B cell (primary cell): ENCODE data around the gene ZRANB1. TPM values are rescaled to one million over a fixed set of nuclear protein-coding genes. Genes with fewer than 3 reads are reported as not detected.

ENCODE experiments used
- ATAC-seq: fragments of 200-7000 bp; cut with Tn5 transposase; one replicate; pipeline ENCODE4 v1.10.0; 2021; ENCODE audit warnings: low read depth, mild to moderate bottlenecking, moderate number of reproducible peaks, moderate library complexity
- CTCF ChIA-PET: fragments of 350-600 bp; sonication (Branson Sonifier 250); formaldehyde crosslinking; loops from one replicate; lab custom pipeline; 2021; ENCODE audit warnings: antibody characterized with exemption, inconsistent platforms; lab: Charles Lee
- POLR2A ChIA-PET: fragments of 350-600 bp; sonication (Branson Sonifier 250); formaldehyde crosslinking; loops from one replicate; lab custom pipeline; 2021; ENCODE audit warnings: antibody characterized with exemption; lab: Charles Lee
- DNase-seq: peaks from one replicate; pipeline ENCODE4 v3.0.0; 2013
- H2AFZ ChIP-seq: 2 replicates; pipeline ENCODE4 v1.6.1; 2012; ENCODE audit warnings: mild to moderate bottlenecking, low read depth, low read length; ENCODE audit not compliant: insufficient read depth, poor library complexity, severe bottlenecking
- H3K27ac ChIP-seq, 2 donors: 1 replicate in 1 of 2; 2 replicates in 1 of 2; pipeline ENCODE4 v1.5.1; 2012 to 2013; ENCODE audit warnings: low read length in 2 of 2, mild to moderate bottlenecking in 2 of 2, moderate library complexity in 1 of 2
- H3K27me3 ChIP-seq, 4 experiments: fragments of 200-600 bp in 1 of 4; sonication (generic) in 1 of 4; replicated peaks in 1 of 4; 1 replicate in 2 of 4; 2 replicates in 2 of 4; pipeline versions ENCODE4 v1.6.1 to v1.7.0; 2013 to 2016; ENCODE audit warnings: low read length in 3 of 4, mild to moderate bottlenecking in 2 of 4, mixed read lengths in 1 of 4, moderate library complexity in 1 of 4; ENCODE audit not compliant: insufficient read depth in 4 of 4, control insufficient read depth in 3 of 4; ENCODE audit errors: control extremely low read depth in 1 of 4
- H3K36me3 ChIP-seq, 2 experiments: replicated peaks in 1 of 2; 1 replicate in 1 of 2; 2 replicates in 1 of 2; pipeline versions ENCODE4 v1.6.1 to v1.7.1; 2013; ENCODE audit warnings: low read length in 1 of 2; ENCODE audit not compliant: insufficient read depth in 2 of 2, control insufficient read depth in 1 of 2; ENCODE audit errors: control extremely low read depth in 1 of 2, extremely low read depth in 1 of 2
- H3K4me1 ChIP-seq, 2 donors: fragments of 200-600 bp in 1 of 2; sonication (generic) in 1 of 2; 1 replicate in 1 of 2; 2 replicates in 1 of 2; pipeline versions ENCODE4 v1.5.1 to v1.6.1; 2013 to 2017; ENCODE audit warnings: low read length in 2 of 2; ENCODE audit not compliant: control insufficient read depth in 2 of 2, insufficient read depth in 2 of 2
- H3K4me2 ChIP-seq: replicated peaks from 2 replicates; pipeline ENCODE3; 2012; ENCODE audit warnings: mild to moderate bottlenecking, low read depth, low read length; ENCODE audit not compliant: poor library complexity, severe bottlenecking
- H3K4me3 ChIP-seq, 5 experiments: fragments of 200-600 bp in 1 of 5; sonication (generic) in 1 of 5; 1 replicate in 3 of 5; 2 replicates in 2 of 5; pipeline versions ENCODE4 v1.5.1 to v1.7.0; 2011 to 2016; ENCODE audit warnings: low read length in 4 of 5, mild to moderate bottlenecking in 4 of 5, low read depth in 2 of 5, control low read depth in 1 of 5, moderate library complexity in 1 of 5; ENCODE audit not compliant: insufficient read depth in 1 of 5; ENCODE audit errors: control extremely low read depth in 1 of 5, extremely low read depth in 1 of 5
- H3K79me2 ChIP-seq: fragments of 200-600 bp; sonication (generic); one replicate; pipeline ENCODE4 v1.6.0; 2016; ENCODE audit warnings: low read length; ENCODE audit not compliant: control insufficient read depth, insufficient read depth
- H3K9ac ChIP-seq: fragments of 200-600 bp; sonication (generic); 2 replicates; pipeline ENCODE4 v1.6.1; 2017; ENCODE audit warnings: mild to moderate bottlenecking, low read length, moderate library complexity
- H3K9me3 ChIP-seq, 3 donors: one replicate each; pipeline versions ENCODE4 v1.6.1 to v1.7.1; 2013; ENCODE audit warnings: low read length in 2 of 3; ENCODE audit not compliant: control insufficient read depth in 2 of 3, insufficient read depth in 1 of 3; ENCODE audit errors: control extremely low read depth in 1 of 3
- H4K20me1 ChIP-seq: 2 replicates; pipeline ENCODE4 v1.6.0; 2012; ENCODE audit warnings: mild to moderate bottlenecking, low read length; ENCODE audit not compliant: insufficient read depth, control insufficient read depth, poor library complexity, severe bottlenecking
- H3K27ac Mint-ChIP-seq: one replicate; pipeline ENCODE4 v1.8.0; 2021; ENCODE audit warnings: mixed read lengths
- H3K27me3 Mint-ChIP-seq: one replicate; pipeline ENCODE4 v1.8.0; 2021; ENCODE audit warnings: mixed read lengths
- H3K4me1 Mint-ChIP-seq: one replicate; pipeline ENCODE4 v1.8.0; 2021; ENCODE audit warnings: mixed read lengths
- H3K4me3 Mint-ChIP-seq: one replicate; pipeline ENCODE4 v1.8.0; 2021; ENCODE audit warnings: mixed read lengths
- H3K9me3 Mint-ChIP-seq: one replicate; pipeline ENCODE4 v1.8.0; 2022; ENCODE audit warnings: mixed read lengths; ENCODE audit not compliant: insufficient read depth
- CTCF ChIP-seq: fragments of 200-600 bp; IDR thresholded peaks from one replicate; pipeline ENCODE4 v1.8.0; 2022; ENCODE audit warnings: antibody characterized with exemption, mild to moderate bottlenecking
- EZH2 ChIP-seq: IDR thresholded peaks from 2 replicates; pipeline ENCODE4 v1.6.1; 2012; ENCODE audit warnings: borderline replicate concordance, low read depth, mild to moderate bottlenecking, moderate library complexity, low read length; ENCODE audit not compliant: insufficient read depth, poor library complexity, severe bottlenecking
- WGBS: methylation state at CpG from one replicate; pipeline ENCODE4 v1.1.5; 2013; ENCODE audit warnings: missing lambda C conversion rate; ENCODE audit not compliant: insufficient coverage; 5-methylcytosine and 5-hydroxymethylcytosine counted together
- intact Hi-C: fragments of 100-400 bp; cut with micrococcal nuclease; formaldehyde crosslinking; loops from one replicate; pipeline ENCODE4 v1.10.0; 2022
- polyA plus RNA-seq: library from polyadenylated mRNA; depleted of rRNA; stranded (reverse); fragments of >200 nt; gene quantifications from 2 replicates; pipeline ENCODE4 v1.2.3, GENCODE V29; 2012
- total RNA-seq, 2 donors: library from RNA; stranded (reverse); fragments of 120-200 nt in 1 of 2; gene quantifications; 1 replicate in 1 of 2; 2 replicates in 1 of 2; pipeline versions ENCODE4 v1.2.3 to v1.2.4, GENCODE V29; 2013 to 2022

The ZRANB1 gene
- total and polyA plus RNA-seq, 2 donors (not counting 1 experiment from before 2014, with no cell fraction given), result 6.5 to 28.0 TPM

- Mint-ChIP-seq H3K4me1 (no peaks in the 10 kb centered on the region), H3K4me3 (no peak overlapping the region), H3K27ac (no peak overlapping the region), H3K27me3 (peaks cover 14% of the 10 kb centered on the region), H3K9me3 (no peaks in the 10 kb centered on the region)
- ChIA-PET CTCF (no interaction called here), POLR2A (no interaction called here)
- H4K20me1 ChIP-seq, result no peaks in the 10 kb centered on the region
- H3K79me2 ChIP-seq, result no peaks in the 10 kb centered on the region
- 97% methylated on average over 4 of the region's 5 CpGs for WGBS
- H3K4me1 ChIP-seq, result no peaks in the 10 kb centered on the region
- no peaks in the 10 kb centered on the region for H3K9me3 ChIP-seq
- no peak for ATAC-seq
- H3K4me3 ChIP-seq, result no peak overlapping the region
- intact Hi-C loops, result no loop called here
- TF ChIP-seq CTCF (no peak), EZH2 (no peak)
- no peak for DNase-seq
- no peak overlapping the region for H3K4me2 ChIP-seq
- H3K27me3 ChIP-seq, result peaks cover 0 to 3% (median 0%) of the 10 kb centered on the region in 4 experiments
- no peak overlapping the region for H3K27ac ChIP-seq
- H3K9ac ChIP-seq, result no peak overlapping the region
- H2AFZ ChIP-seq, result no peak overlapping the region
- no peaks in the 10 kb centered on the region for H3K36me3 ChIP-seq
These were observed 68.4 kb downstream of the ZRANB1 start for GRCh38 chr10:125010362-125010761.

- Histone ChIP-seq H3K27me3 (peaks cover 0 to 3% (median 0%) of the 10 kb centered on the region in 4 experiments), H3K27ac (no peak overlapping the region), H3K4me3 (no peak overlapping the region), H2AFZ (no peak overlapping the region), H3K4me1 (no peaks in the 10 kb centered on the region), H3K36me3 (no peaks in the 10 kb centered on the region), H3K9me3 (no peaks in the 10 kb centered on the region), H3K4me2 (no peak overlapping the region), H4K20me1 (no peaks in the 10 kb centered on the region), H3K9ac (no peak overlapping the region), H3K79me2 (no peaks in the 10 kb centered on the region)
- H3K4me3 Mint-ChIP-seq, result no peak overlapping the region
- H3K9me3 Mint-ChIP-seq, result no peaks in the 10 kb centered on the region
- no peaks in the 10 kb centered on the region for H3K4me1 Mint-ChIP-seq
- WGBS, result 88% methylated on average over 15 of the region's 16 CpGs
- no peak for TF ChIP-seq CTCF
- no peak for TF ChIP-seq EZH2
- ChIA-PET POLR2A (no interaction called here), CTCF (no interaction called here)
- ATAC-seq, result no peak
- no peak for DNase-seq
- H3K27ac Mint-ChIP-seq, result no peak overlapping the region
- intact Hi-C loops, result no loop called here
- peaks cover 18% of the 10 kb centered on the region for H3K27me3 Mint-ChIP-seq
These were observed 69.4 kb downstream of the ZRANB1 start for GRCh38 chr10:125011171-125011925.
